GM19328 (cell line): Measurements from ENCODE around the gene MMP19.
"Not testable (repeated sequence)": the region's sequence is repeated elsewhere in the genome, so short reads cannot be mapped to it uniquely, and the experiment has no call there.

Experiments
- ATAC-seq: cut with Tn5 transposase; IDR thresholded peaks from one replicate; pipeline ENCODE4 v1.9.1; 2021; ENCODE audit warnings: mild to moderate bottlenecking, moderate library complexity; ENCODE audit not compliant: unreplicated experiment

The MMP19 gene

GRCh38 chr12:55844961-55845360, 2.2 kb upstream of the MMP19 start:
- ATAC-seq = no peak

GRCh38 chr12:55843431-55843830, 695 bp upstream of the MMP19 start:
- no peak for ATAC-seq

- ATAC-seq = no peak
These were observed 2.0 kb downstream of the MMP19 start for GRCh38 chr12:55840581-55841351.

- ATAC-seq = no peak
These were observed 3.2 kb downstream of the MMP19 start for GRCh38 chr12:55839345-55840140.

- no peak for ATAC-seq
These were observed 4.4 kb downstream of the MMP19 start for GRCh38 chr12:55838361-55838760.

- ATAC-seq = not testable (repeated sequence)
These were observed 8.3 kb downstream of the MMP19 start for GRCh38 chr12:55834400-55834799.

- no peak for ATAC-seq
These were observed 9.7 kb downstream of the MMP19 start for GRCh38 chr12:55833056-55833455.

GRCh38 chr12:55831447-55831815, 11.3 kb downstream of the MMP19 start:
- no peak for ATAC-seq

GRCh38 chr12:55830601-55831446, 11.9 kb downstream of the MMP19 start:
- no peak for ATAC-seq

- peak; percentile 1 for ATAC-seq
These were observed 12.7 kb downstream of the MMP19 start for GRCh38 chr12:55829967-55830600.

- ATAC-seq = no peak
These were observed 14.4 kb downstream of the MMP19 start for GRCh38 chr12:55828357-55828756.

- ATAC-seq = no peak
These were observed 14.9 kb downstream of the MMP19 start for GRCh38 chr12:55827806-55828205.

GRCh38 chr12:55824726-55825125, 18.0 kb downstream of the MMP19 start:
- ATAC-seq = no peak

GRCh38 chr12:55823419-55823818, 19.3 kb downstream of the MMP19 start:
- no peak for ATAC-seq

- no peak for ATAC-seq
These were observed 20.5 kb downstream of the MMP19 start for GRCh38 chr12:55822228-55822627.

- ATAC-seq = no peak
These were observed 22.1 kb downstream of the MMP19 start for GRCh38 chr12:55820679-55821078.

GRCh38 chr12:55818886-55819285, 23.9 kb downstream of the MMP19 start:
- no peak for ATAC-seq

- ATAC-seq = peak; percentile 30
These were observed 24.5 kb downstream of the MMP19 start for GRCh38 chr12:55818140-55818728.

GRCh38 chr12:55817345-55818139, 25.2 kb downstream of the MMP19 start, which contains the start of the genes ORMDL2 and SARNP:
Gene ORMDL2, plus strand, starts transcription at chr12:55818041. Its CDS starts 959 bp downstream, at chr12:55819000.
Gene SARNP, minus strand, starts transcription at chr12:55817724. Its CDS starts 23 bp downstream, at chr12:55817701.
- ATAC-seq = peak; percentile 96
